ENCODE data around the gene SNRPB2. TPM values are rescaled to one million over a fixed set of nuclear protein-coding genes. Genes with fewer than 3 reads are reported as not detected.
A peak's percentile ranks its signal among the peaks of the same experiment; 100 is the strongest.

Gene SNRPB2
- total RNA-seq, 1 donor from 2014 or later, result 67.2 TPM

DNA sequence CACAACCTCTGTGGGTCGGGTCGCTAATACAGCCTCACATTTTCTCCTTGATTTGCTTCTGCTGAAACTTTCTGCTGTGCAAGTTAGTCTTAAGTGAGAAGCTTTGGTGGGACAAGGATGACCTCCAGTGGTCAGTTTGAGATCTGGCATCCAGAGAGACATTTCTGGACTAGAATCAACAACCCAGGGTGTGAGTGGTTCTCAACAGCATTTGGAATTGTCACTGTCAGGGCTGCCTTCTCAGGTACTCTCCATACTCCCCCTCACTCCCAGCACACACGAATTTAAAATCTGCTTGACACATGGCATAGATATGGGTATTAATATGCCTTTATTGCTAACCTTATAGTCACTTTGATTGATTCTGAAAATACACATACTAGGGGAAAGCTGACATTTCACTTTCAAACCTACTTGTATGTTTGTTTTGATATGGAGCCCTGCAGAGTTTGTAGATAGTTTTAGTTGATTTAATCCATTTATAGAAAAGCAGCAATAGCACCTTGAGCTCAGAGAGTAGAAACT, 31.5 kb downstream of the SNRPB2 start:
- TF ChIP-seq, protein P1, sequence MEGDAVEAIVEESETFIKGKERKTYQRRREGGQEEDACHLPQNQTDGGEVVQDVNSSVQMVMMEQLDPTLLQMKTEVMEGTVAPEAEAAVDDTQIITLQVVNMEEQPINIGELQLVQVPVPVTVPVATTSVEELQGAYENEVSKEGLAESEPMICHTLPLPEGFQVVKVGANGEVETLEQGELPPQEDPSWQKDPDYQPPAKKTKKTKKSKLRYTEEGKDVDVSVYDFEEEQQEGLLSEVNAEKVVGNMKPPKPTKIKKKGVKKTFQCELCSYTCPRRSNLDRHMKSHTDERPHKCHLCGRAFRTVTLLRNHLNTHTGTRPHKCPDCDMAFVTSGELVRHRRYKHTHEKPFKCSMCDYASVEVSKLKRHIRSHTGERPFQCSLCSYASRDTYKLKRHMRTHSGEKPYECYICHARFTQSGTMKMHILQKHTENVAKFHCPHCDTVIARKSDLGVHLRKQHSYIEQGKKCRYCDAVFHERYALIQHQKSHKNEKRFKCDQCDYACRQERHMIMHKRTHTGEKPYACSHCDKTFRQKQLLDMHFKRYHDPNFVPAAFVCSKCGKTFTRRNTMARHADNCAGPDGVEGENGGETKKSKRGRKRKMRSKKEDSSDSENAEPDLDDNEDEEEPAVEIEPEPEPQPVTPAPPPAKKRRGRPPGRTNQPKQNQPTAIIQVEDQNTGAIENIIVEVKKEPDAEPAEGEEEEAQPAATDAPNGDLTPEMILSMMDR (IDR thresholded peaks at IDR 0.05; ENCODE audit: unreplicated experiment), result peak; percentile 81
- Mint-ChIP-seq H3K27me3 (peaks cover 3% of the 10 kb centered on the region), H3K27ac (no peak overlapping the region), H3K9me3 (ENCODE audit: low read depth) (peaks cover 8% of the 10 kb centered on the region), H3K4me1 (ENCODE audit: low read depth) (peaks cover 24% of the 10 kb centered on the region), H3K4me3 (ENCODE audit: low read depth) (no peak overlapping the region), H3K36me3 (ENCODE audit: insufficient read depth) (no peaks in the 10 kb centered on the region)
- peak; percentile 20 for DNase-seq (ENCODE audit: low spot score, unreplicated experiment)

DNA sequence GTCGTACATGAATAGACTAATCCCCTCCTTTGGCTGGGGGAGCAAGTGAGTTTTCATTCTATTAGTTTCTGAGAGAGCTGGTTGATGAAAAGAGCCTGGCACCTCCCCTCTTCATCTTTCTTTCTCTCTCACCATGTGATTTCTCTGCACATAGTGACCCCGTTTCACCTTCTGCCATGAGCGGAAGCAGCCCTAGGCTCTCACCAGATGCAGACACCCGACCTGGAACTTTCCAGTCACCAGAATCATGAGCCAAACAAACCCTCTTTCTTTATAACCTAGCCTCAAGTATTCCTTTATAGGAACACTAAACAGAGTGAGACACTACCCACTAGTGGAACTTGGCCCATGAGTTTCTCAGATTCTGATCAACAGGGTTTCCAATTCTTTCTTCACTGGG, 34.7 kb downstream of the SNRPB2 start:
- Mint-ChIP-seq H3K9me3 (ENCODE audit: low read depth) (peaks cover 9% of the 10 kb centered on the region), H3K4me3 (ENCODE audit: low read depth) (no peak overlapping the region), H3K27ac (no peak overlapping the region), H3K36me3 (ENCODE audit: insufficient read depth) (no peaks in the 10 kb centered on the region), H3K27me3 (no peaks in the 10 kb centered on the region), H3K4me1 (ENCODE audit: low read depth) (peaks cover 24% of the 10 kb centered on the region)
- no peak for DNase-seq (ENCODE audit: low spot score, unreplicated experiment)
- TF ChIP-seq, protein P1 (IDR thresholded peaks at IDR 0.05; ENCODE audit: unreplicated experiment), result no peak

DNA sequence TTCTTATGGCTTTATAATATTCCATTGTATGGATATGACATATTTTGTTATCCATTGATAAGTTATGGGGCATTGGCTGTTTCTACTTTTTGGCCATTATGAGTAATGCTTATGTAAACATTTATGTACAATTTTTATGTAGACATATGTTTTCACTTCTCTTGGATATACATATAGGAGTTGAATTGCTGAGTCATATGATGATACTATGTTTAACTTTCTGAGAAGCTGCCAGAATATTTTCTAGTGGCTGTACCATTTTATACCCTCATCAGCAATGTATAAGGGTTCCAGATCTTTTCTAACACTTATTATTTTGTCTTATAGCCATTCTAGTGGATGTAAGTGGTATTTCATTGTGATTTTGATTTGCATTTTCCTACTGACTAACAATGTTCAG, 41.4 kb downstream of the SNRPB2 start:
- Mint-ChIP-seq H3K27ac (no peak overlapping the region), H3K9me3 (ENCODE audit: low read depth) (peaks cover 15% of the 10 kb centered on the region), H3K4me1 (ENCODE audit: low read depth) (no peaks in the 10 kb centered on the region), H3K36me3 (ENCODE audit: insufficient read depth) (no peaks in the 10 kb centered on the region), H3K4me3 (ENCODE audit: low read depth) (no peak overlapping the region), H3K27me3 (peaks cover 12% of the 10 kb centered on the region)
- TF ChIP-seq, protein P1 (IDR thresholded peaks at IDR 0.05; ENCODE audit: unreplicated experiment), result no peak
- no peak for DNase-seq (ENCODE audit: low spot score, unreplicated experiment)

GRCh38 chr20:16775961-16776360, 46.1 kb downstream of the SNRPB2 start:
- Mint-ChIP-seq H3K4me3 (ENCODE audit: low read depth) (no peak overlapping the region), H3K4me1 (ENCODE audit: low read depth) (no peaks in the 10 kb centered on the region), H3K27me3 (peaks cover 17% of the 10 kb centered on the region), H3K36me3 (ENCODE audit: insufficient read depth) (no peaks in the 10 kb centered on the region), H3K9me3 (ENCODE audit: low read depth) (peaks cover 15% of the 10 kb centered on the region), H3K27ac (no peak overlapping the region)
- TF ChIP-seq, protein P1 (IDR thresholded peaks at IDR 0.05; ENCODE audit: unreplicated experiment), result no peak
- no peak for DNase-seq (ENCODE audit: low spot score, unreplicated experiment)

DNA sequence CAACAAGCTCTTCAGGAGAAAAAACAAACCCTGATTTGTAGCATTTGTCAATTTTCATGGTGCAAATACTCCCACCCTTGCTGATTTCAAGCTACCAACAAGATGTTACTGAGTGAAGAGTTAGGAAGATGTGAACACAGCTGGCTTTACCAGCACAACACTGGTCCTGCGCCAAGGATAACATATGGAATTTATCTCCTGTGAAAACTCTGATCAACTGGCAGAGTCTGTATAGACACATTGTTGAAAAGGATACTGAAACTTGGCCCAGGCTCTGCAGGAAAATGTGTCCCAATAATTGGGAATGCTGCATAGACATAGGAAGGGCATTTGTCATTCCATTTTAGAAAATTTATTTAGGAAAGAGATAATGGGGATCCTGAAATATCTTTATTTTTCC, 47.3 kb downstream of the SNRPB2 start:
- peaks cover 17% of the 10 kb centered on the region for H3K27me3 Mint-ChIP-seq
- no peak overlapping the region for H3K4me3 Mint-ChIP-seq (ENCODE audit: low read depth)
- no peaks in the 10 kb centered on the region for H3K36me3 Mint-ChIP-seq (ENCODE audit: insufficient read depth)
- no peaks in the 10 kb centered on the region for H3K4me1 Mint-ChIP-seq (ENCODE audit: low read depth)
- peaks cover 15% of the 10 kb centered on the region for H3K9me3 Mint-ChIP-seq (ENCODE audit: low read depth)
- DNase-seq (ENCODE audit: low spot score, unreplicated experiment), result no peak
- TF ChIP-seq, protein P1 (IDR thresholded peaks at IDR 0.05; ENCODE audit: unreplicated experiment), result no peak
- no peak overlapping the region for H3K27ac Mint-ChIP-seq

Data from progenitor cell of endocrine pancreas (in vitro differentiated cells).